Measurements from ENCODE around the gene SLC52A3. TPM values are rescaled to one million over a fixed set of nuclear protein-coding genes. Genes with fewer than 3 reads are reported as not detected.
A peak's percentile ranks its signal among the peaks of the same experiment; 100 is the strongest.

SLC52A3 gene
- total and polyA plus RNA-seq, 9 of the 15 experiments (the other 6 are each of a cell fraction or from before 2014, with no cell fraction given) = 0.06 to 0.60 (median 0.11) TPM

DNA sequence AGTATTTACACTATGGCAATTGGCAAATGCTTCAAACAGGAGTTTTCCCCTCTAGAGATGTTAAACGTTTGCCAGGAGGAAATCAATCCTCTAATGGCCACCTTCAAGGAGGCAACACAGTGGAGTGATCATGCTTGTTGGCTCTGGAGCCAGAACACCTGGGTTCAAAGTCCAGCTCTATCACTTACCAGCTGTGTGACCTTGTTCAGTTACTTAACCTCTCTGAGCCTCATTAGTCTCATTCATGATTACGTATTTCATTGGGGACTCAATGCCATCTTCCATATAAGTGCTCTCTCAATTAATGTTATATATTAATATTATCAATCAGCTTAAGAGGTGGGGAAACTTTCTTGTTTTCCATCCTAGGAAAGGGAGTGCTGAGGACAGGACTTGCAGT lies 26.1 kb downstream of the SLC52A3 start:
- CTCF ChIA-PET (ENCODE audit: low intra/inter-chr PET ratio) = no interaction called here
- Histone ChIP-seq H3K9ac (ENCODE audit: insufficient read depth in 1 of 2, low read depth in 2 of 2, low read length in 2 of 2) (no peak overlapping the region), H3K4me3 (no peak overlapping the region), H3K4me1 (replicated peaks in 1 of 2; ENCODE audit: control insufficient read depth in 2 of 2, insufficient read depth in 2 of 2, low read length in 2 of 2) (peaks cover 0 to 7% of the 10 kb centered on the region in 2 experiments; a peak in 2 of 5 replicates), H3K27ac (ENCODE audit: extremely low read depth, low read depth, low read length) (no peak overlapping the region), H3K79me2 (ENCODE audit: control insufficient read depth, insufficient read depth, low read length) (no peaks in the 10 kb centered on the region), H3K9me3 (replicated peaks; ENCODE audit: control insufficient read depth, insufficient read depth, low read depth, low read length) (peaks cover 1% of the 10 kb centered on the region; the same call in 1 of the 2 replicates), H3K9me1 (ENCODE audit: control insufficient read depth, insufficient read depth, low read length) (no peaks in the 10 kb centered on the region), H4K20me1 (replicated peaks; ENCODE audit: control insufficient read depth, insufficient read depth, low read length) (no peaks in the 10 kb centered on the region), H2AFZ (ENCODE audit: low read depth, low read length) (no peak overlapping the region), H3K4me2 (ENCODE audit: insufficient read depth, low read length) (no peak overlapping the region), H3K27me3 (ENCODE audit: control insufficient read depth in 2 of 2, insufficient read depth in 2 of 2, low read length in 2 of 2) (no peaks in the 10 kb centered on the region), H3K36me3 (ENCODE audit: control insufficient read depth, insufficient read depth, low read length) (no peaks in the 10 kb centered on the region)
- TF ChIP-seq KDM1A (IDR thresholded peaks at IDR 0.05) = 0 out of 4 replicates have a peak, but pooled peaks of 1 of the 2 experiments have one; percentile 34
- peak; percentile 77 for TF ChIP-seq BCOR (IDR thresholded peaks at IDR 0.05)
- 0 out of 2 replicates have a peak, but pooled peaks have one; percentile 17 for TF ChIP-seq ADNP (tag; IDR thresholded peaks at IDR 0.05)
- TF ChIP-seq RBM25 (IDR thresholded peaks at IDR 0.05; ENCODE audit: low read depth, low read length, severe bottlenecking) = peak; percentile 78
- TF ChIP-seq FOXP1 (CRISPR knock-in tag; IDR thresholded peaks at IDR 0.05) = no peak
- peak; percentile 28 for TF ChIP-seq ZFP36 (IDR thresholded peaks at IDR 0.05; ENCODE audit: low read depth, low read length, partially characterized antibody)
- TF ChIP-seq MIER1 (IDR thresholded peaks at IDR 0.05; ENCODE audit: low read depth) = no peak
- no TSS peak for BruUV-seq (replicated peaks)
- DNase-seq (ENCODE audit: extremely low read depth in 1 of 4, low spot score in 3 of 4) (no peak), FAIRE-seq (no peak), ATAC-seq (no peak)
- in situ Hi-C loops (cut with MboI) = no loop called here
- 0% methylated on average over 2 of the region's 2 CpGs for WGBS (ENCODE audit: insufficient coverage, low coverage, missing lambda C conversion rate)
- intact Hi-C loops (cut with micrococcal nuclease) = no loop called here
- POLR2A ChIA-PET = no interaction called here

DNA sequence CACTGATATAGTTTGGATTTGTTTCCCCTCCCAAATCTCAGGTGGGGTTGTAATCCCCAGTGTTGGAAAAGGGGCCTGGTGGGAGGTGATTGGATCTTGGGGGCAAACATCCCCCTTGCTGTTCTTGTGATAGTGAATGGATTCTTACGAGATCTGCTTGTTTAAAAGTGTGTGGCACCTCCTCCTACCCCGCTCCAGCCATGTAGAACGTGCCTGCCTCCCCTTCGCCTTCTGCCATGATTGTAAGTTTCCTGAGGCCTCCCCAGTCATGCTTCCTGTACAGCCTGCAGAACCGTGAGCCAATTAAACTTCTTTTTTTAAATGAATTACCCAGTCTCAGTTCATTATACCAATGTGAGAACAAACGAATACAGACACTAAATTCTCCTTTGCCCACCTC lies 26.7 kb downstream of the SLC52A3 start:
- Histone ChIP-seq H3K4me1 (replicated peaks in 1 of 2; ENCODE audit: control insufficient read depth in 2 of 2, insufficient read depth in 2 of 2, low read length in 2 of 2) (peaks cover 0 to 7% of the 10 kb centered on the region in 2 experiments; a peak in 2 of 5 replicates), H3K9me1 (ENCODE audit: control insufficient read depth, insufficient read depth, low read length) (no peaks in the 10 kb centered on the region), H2AFZ (ENCODE audit: low read depth, low read length) (no peak overlapping the region), H4K20me1 (replicated peaks; ENCODE audit: control insufficient read depth, insufficient read depth, low read length) (no peaks in the 10 kb centered on the region), H3K9ac (ENCODE audit: insufficient read depth in 1 of 2, low read depth in 2 of 2, low read length in 2 of 2) (no peak overlapping the region), H3K4me2 (ENCODE audit: insufficient read depth, low read length) (no peak overlapping the region), H3K27me3 (ENCODE audit: control insufficient read depth in 2 of 2, insufficient read depth in 2 of 2, low read length in 2 of 2) (no peaks in the 10 kb centered on the region), H3K27ac (ENCODE audit: extremely low read depth, low read depth, low read length) (no peak overlapping the region), H3K4me3 (no peak overlapping the region), H3K9me3 (replicated peaks; ENCODE audit: control insufficient read depth, insufficient read depth, low read depth, low read length) (peaks cover 1% of the 10 kb centered on the region; the same call in 1 of the 2 replicates), H3K79me2 (ENCODE audit: control insufficient read depth, insufficient read depth, low read length) (no peaks in the 10 kb centered on the region), H3K36me3 (ENCODE audit: control insufficient read depth, insufficient read depth, low read length) (no peaks in the 10 kb centered on the region)
- DNase-seq (ENCODE audit: extremely low read depth in 1 of 4, low spot score in 3 of 4) (no peak), FAIRE-seq (no peak), ATAC-seq (no peak)
- intact Hi-C loops (cut with micrococcal nuclease) = no loop called here
- ChIA-PET CTCF (ENCODE audit: low intra/inter-chr PET ratio) (interaction anchor here (0.6 kb wide), 1 partner anchor 95 kb away, joined by 5 read pairs; no protein-coding TSS in a partner anchor), POLR2A (no interaction called here)
- no peak for TF ChIP-seq PHF20 (IDR thresholded peaks at IDR 0.05; ENCODE audit: partially characterized antibody)
- peak; percentile 91 for TF ChIP-seq ZNF431 (CRISPR knock-in tag; IDR thresholded peaks at IDR 0.05)
- BruUV-seq (replicated peaks) = no TSS peak
- in situ Hi-C loops (cut with MboI) = no loop called here
- 19% methylated on average over 6 of the region's 6 CpGs for WGBS (ENCODE audit: insufficient coverage, low coverage, missing lambda C conversion rate)

Data from K562 (cell line).